H9 (cell line): ENCODE measurements around the gene ANXA2. TPM values are rescaled to one million over a fixed set of nuclear protein-coding genes. Genes with fewer than 3 reads are reported as not detected.

Source experiments
- DNase-seq: peaks from one replicate; pipeline ENCODE4 v3.0.0-alpha.2; 2017
- H2AFZ ChIP-seq: one replicate; pipeline ENCODE4 v1.6.1; 2013; ENCODE audit warnings: mild to moderate bottlenecking, low read length, control low read depth, moderate library complexity
- H2AK5ac ChIP-seq: 2 replicates; pipeline ENCODE4 v1.6.1; 2013; ENCODE audit warnings: low read length, control low read depth, mixed read lengths; ENCODE audit not compliant: insufficient read length
- H2BK120ac ChIP-seq: one replicate; pipeline ENCODE4 v1.6.1; 2013; ENCODE audit warnings: low read depth, mild to moderate bottlenecking, low read length, control low read depth, inconsistent platforms; ENCODE audit not compliant: poor library complexity, severe bottlenecking
- H2BK12ac ChIP-seq: 2 replicates; pipeline ENCODE4 v1.6.1; 2013; ENCODE audit warnings: low read length, control low read depth, mixed read lengths, low read depth; ENCODE audit not compliant: insufficient read length
- H2BK15ac ChIP-seq: 2 replicates; pipeline ENCODE4 v1.6.1; 2013; ENCODE audit warnings: low read depth, low read length, control low read depth
- H2BK20ac ChIP-seq: one replicate; pipeline ENCODE4 v1.6.1; 2013; ENCODE audit warnings: low read depth, mild to moderate bottlenecking, low read length, control low read depth, inconsistent platforms; ENCODE audit not compliant: poor library complexity, severe bottlenecking
- H2BK5ac ChIP-seq: 2 replicates; pipeline ENCODE4 v1.6.1; 2013; ENCODE audit warnings: low read length, control low read depth, mixed read lengths; ENCODE audit not compliant: insufficient read length
- H3K14ac ChIP-seq: 2 replicates; pipeline ENCODE4 v1.6.1; 2013; ENCODE audit warnings: low read length, control low read depth; ENCODE audit not compliant: insufficient read depth
- H3K18ac ChIP-seq: 2 replicates; pipeline ENCODE4 v1.6.1; 2013; ENCODE audit warnings: low read depth, mild to moderate bottlenecking, mixed read lengths, low read length, control low read depth; ENCODE audit not compliant: insufficient read length
- H3K23ac ChIP-seq: 2 replicates; pipeline ENCODE4 v1.6.1; 2013; ENCODE audit warnings: low read length, control low read depth, mixed read lengths, low read depth; ENCODE audit not compliant: insufficient read length
- H3K23me2 ChIP-seq: 2 replicates; pipeline ENCODE4 v1.6.1; 2013; ENCODE audit warnings: low read depth, mild to moderate bottlenecking, mixed read lengths, low read length, control low read depth; ENCODE audit not compliant: insufficient read length, poor library complexity, severe bottlenecking
- H3K27ac ChIP-seq: 2 replicates; pipeline ENCODE4 v1.5.1; 2013; ENCODE audit warnings: low read length, control low read depth, mixed read lengths, low read depth; ENCODE audit not compliant: insufficient read length
- H3K27me3 ChIP-seq: 2 replicates; pipeline ENCODE4 v1.6.1; 2013; ENCODE audit warnings: low read length, control low read depth, inconsistent platforms; ENCODE audit not compliant: insufficient read depth
- H3K4ac ChIP-seq: 2 replicates; pipeline ENCODE4 v1.6.1; 2013; ENCODE audit warnings: low read depth, mild to moderate bottlenecking, control low read depth, inconsistent platforms, low read length, moderate library complexity
- H3K4me1 ChIP-seq: 2 replicates; pipeline ENCODE4 v1.6.1; 2013; ENCODE audit warnings: low read length, control low read depth, inconsistent platforms; ENCODE audit not compliant: insufficient read depth
- H3K4me2 ChIP-seq: 2 replicates; pipeline ENCODE4 v1.6.1; 2013; ENCODE audit warnings: low read length, control low read depth, mixed read lengths; ENCODE audit not compliant: insufficient read length, insufficient read depth
- H3K56ac ChIP-seq: 2 replicates; pipeline ENCODE4 v1.6.1; 2013; ENCODE audit warnings: low read depth, mild to moderate bottlenecking, mixed read lengths, low read length, control low read depth; ENCODE audit not compliant: insufficient read length
- H3K79me1 ChIP-seq: 2 replicates; pipeline ENCODE4 v1.6.1; 2013; ENCODE audit warnings: low read depth, mild to moderate bottlenecking, moderate library complexity, low read length, control low read depth, inconsistent platforms; ENCODE audit not compliant: insufficient read depth, poor library complexity, severe bottlenecking
- H3K79me2 ChIP-seq: 2 replicates; pipeline ENCODE4 v1.6.1; 2013; ENCODE audit warnings: low read length, control low read depth, inconsistent platforms; ENCODE audit not compliant: insufficient read depth
- H3K9ac ChIP-seq: 2 replicates; pipeline ENCODE4 v1.6.1; 2013; ENCODE audit warnings: low read length, control low read depth, mixed read lengths; ENCODE audit not compliant: insufficient read length; ENCODE audit errors: extremely low read depth
- H3K9me3 ChIP-seq: one replicate; pipeline ENCODE4 v1.6.1; 2013; ENCODE audit warnings: low read depth, low read length, inconsistent platforms; ENCODE audit not compliant: control insufficient read depth
- H3T11ph ChIP-seq: one replicate; pipeline ENCODE4 v1.6.1; 2013; ENCODE audit warnings: mild to moderate bottlenecking, low read length, control low read depth, inconsistent platforms
- H4K20me1 ChIP-seq: one replicate; pipeline ENCODE4 v1.6.1; 2013; ENCODE audit not compliant: control insufficient read depth, insufficient read length, insufficient read depth
- H4K5ac ChIP-seq: 2 replicates; pipeline ENCODE4 v1.6.1; 2013; ENCODE audit warnings: low read depth, mild to moderate bottlenecking, mixed read lengths, low read length, control low read depth; ENCODE audit not compliant: insufficient read length
- H4K8ac ChIP-seq: replicated peaks from 2 replicates; pipeline ENCODE4 v1.6.1; 2013; ENCODE audit warnings: low read length, control low read depth, mixed read lengths, low read depth; ENCODE audit not compliant: insufficient read length
- H4K91ac ChIP-seq: 2 replicates; pipeline ENCODE4 v1.6.1; 2013; ENCODE audit warnings: low read depth, mild to moderate bottlenecking, moderate library complexity, mixed read lengths, low read length, control low read depth; ENCODE audit not compliant: insufficient read length
- H3K27ac Mint-ChIP-seq, 3 experiments: 2 replicates in 2 of 3; 3 replicates in 1 of 3; pipeline ENCODE4 v1.8.0; 2020 to 2021; ENCODE audit warnings: mixed read lengths in 3 of 3, mild to moderate bottlenecking in 1 of 3, moderate library complexity in 1 of 3
- H3K27me3 Mint-ChIP-seq: 2 replicates; pipeline ENCODE4 v1.8.0; 2021; ENCODE audit warnings: low read depth, mild to moderate bottlenecking, moderate library complexity, mixed read lengths
- H3K36me3 Mint-ChIP-seq, 3 experiments: 2 replicates in 2 of 3; 3 replicates in 1 of 3; pipeline ENCODE4 v1.8.0; 2020 to 2021; ENCODE audit warnings: low read depth in 3 of 3, mixed read lengths in 3 of 3; ENCODE audit not compliant: insufficient read depth in 1 of 3
- H3K4me1 Mint-ChIP-seq, 2 experiments: 2 replicates each; pipeline ENCODE4 v1.8.0; 2020; ENCODE audit warnings: mixed read lengths in 2 of 2
- H3K4me3 Mint-ChIP-seq, 2 experiments: 2 replicates in 1 of 2; 3 replicates in 1 of 2; pipeline ENCODE4 v1.8.0; 2020 to 2021; ENCODE audit warnings: mild to moderate bottlenecking in 2 of 2, mixed read lengths in 2 of 2, moderate library complexity in 1 of 2
- H3K9me3 Mint-ChIP-seq, 2 experiments: 2 replicates in 1 of 2; 3 replicates in 1 of 2; pipeline ENCODE4 v1.8.0; 2020; ENCODE audit warnings: mild to moderate bottlenecking in 2 of 2, mixed read lengths in 2 of 2, moderate library complexity in 1 of 2
- CTCF ChIP-seq: fragments of 200-600 bp; sonication (generic); conservative IDR thresholded peaks from 3 replicates; pipeline ENCODE4 v1.8.0; 2021; ENCODE audit warnings: antibody characterized with exemption, mild to moderate bottlenecking
- whole genome bisulfite sequencing: extraction: QIAGEN DNeasy Blood & Tissue Kit; methylation state at CpG from one replicate; pipeline ENCODE4 v1.1.7; 2013; ENCODE audit warnings: missing lambda C conversion rate, low lambda C conversion rate, mixed read lengths; ENCODE audit not compliant: insufficient read length; ENCODE audit errors: extremely low coverage; 5-methylcytosine and 5-hydroxymethylcytosine counted together
- total RNA-seq: library from RNA; stranded (reverse); gene quantifications from 2 replicates; pipeline ENCODE4 v1.2.1, GENCODE V29; 2021

ANXA2 gene
- total RNA-seq, 1 experiment from 2014 or later, result 126 TPM

GRCh38 chr15:60328852-60329443 lies 68.8 kb downstream of the ANXA2 start:
- H2BK12ac ChIP-seq, result no peak overlapping the region
- no peak overlapping the region for H2BK120ac ChIP-seq
- WGBS, result no CpG with 5 or more reads among the region's 7 CpGs
- no peak overlapping the region for H4K8ac ChIP-seq
- H2AFZ ChIP-seq, result no peak overlapping the region
- H3K79me1 ChIP-seq, result no peaks in the 10 kb centered on the region
- H3K14ac ChIP-seq, result no peak overlapping the region
- H3K9ac ChIP-seq, result no peak overlapping the region
- Mint-ChIP-seq H3K4me3 (no peak overlapping the region), H3K9me3 (no peaks in the 10 kb centered on the region), H3K27me3 (peaks cover 13% of the 10 kb centered on the region), H3K27ac (no peak overlapping the region), H3K4me1 (peaks cover 29 to 30% of the 10 kb centered on the region in 2 experiments), H3K36me3 (no peaks in the 10 kb centered on the region)
- no peaks in the 10 kb centered on the region for H3K27me3 ChIP-seq
- no peaks in the 10 kb centered on the region; the same call in 1 of the 2 replicates for H3K4me1 ChIP-seq
- no peak overlapping the region for H4K5ac ChIP-seq
- no peaks in the 10 kb centered on the region for H3K79me2 ChIP-seq
- no peak overlapping the region for H2BK20ac ChIP-seq
- DNase-seq, result no peak
- no peak overlapping the region for H3K23ac ChIP-seq
- no peaks in the 10 kb centered on the region for H3K23me2 ChIP-seq
- no peak overlapping the region for H2BK5ac ChIP-seq
- no peak overlapping the region for H3T11ph ChIP-seq
- H3K4ac ChIP-seq, result no peak overlapping the region
- H4K91ac ChIP-seq, result no peak overlapping the region
- no peaks in the 10 kb centered on the region for H4K20me1 ChIP-seq
- peak; percentile 93 for TF ChIP-seq CTCF
- H3K4me2 ChIP-seq, result no peak overlapping the region
- no peak overlapping the region for H2AK5ac ChIP-seq
- no peaks in the 10 kb centered on the region for H3K9me3 ChIP-seq
- no peak overlapping the region for H3K18ac ChIP-seq
- no peak overlapping the region for H3K56ac ChIP-seq
- H2BK15ac ChIP-seq, result no peak overlapping the region
- H3K27ac ChIP-seq, result no peak overlapping the region
